Hepatocyte (in vitro differentiated cells): ENCODE measurements around the gene C20orf96. TPM values are rescaled to one million over a fixed set of nuclear protein-coding genes. Genes with fewer than 3 reads are reported as not detected.

Experiments used
- DNase-seq: peaks from one replicate; pipeline ENCODE4 v3.0.0-alpha.2; 2016; ENCODE audit warnings: low spot score
- H2AFZ ChIP-seq: fragments of 200-600 bp; sonication (generic); 2 replicates; pipeline ENCODE4 v1.6.0; 2016; ENCODE audit warnings: antibody characterized with exemption, mild to moderate bottlenecking
- H3K27ac ChIP-seq: fragments of 200-600 bp; sonication (generic); 2 replicates; pipeline ENCODE4 v1.5.1; 2016; ENCODE audit warnings: mild to moderate bottlenecking
- H3K27me3 ChIP-seq: fragments of 200-600 bp; sonication (generic); 2 replicates; pipeline ENCODE4 v1.6.1; 2016
- H3K36me3 ChIP-seq: fragments of 200-600 bp; sonication (generic); replicated peaks from 2 replicates; pipeline ENCODE4 v1.5.1; 2016; ENCODE audit warnings: low read depth; ENCODE audit not compliant: insufficient read depth
- H3K4me1 ChIP-seq: fragments of 200-600 bp; sonication (generic); 2 replicates; pipeline ENCODE4 v1.5.1; 2016; ENCODE audit warnings: mild to moderate bottlenecking, moderate library complexity; ENCODE audit not compliant: insufficient read depth
- H3K4me2 ChIP-seq: fragments of 200-600 bp; sonication (generic); 2 replicates; pipeline ENCODE4 v1.6.0; 2016
- H3K4me3 ChIP-seq: fragments of 200-600 bp; sonication (generic); 2 replicates; pipeline ENCODE4 v1.5.1; 2016; ENCODE audit warnings: mild to moderate bottlenecking
- H3K79me2 ChIP-seq: fragments of 200-600 bp; sonication (generic); 2 replicates; pipeline ENCODE4 v1.6.0; 2017; ENCODE audit warnings: mild to moderate bottlenecking
- H3K9me2 ChIP-seq: fragments of 200-600 bp; sonication (generic); replicated peaks from 2 replicates; pipeline ENCODE4 v1.6.0; 2017; ENCODE audit warnings: mild to moderate bottlenecking; ENCODE audit not compliant: insufficient read depth
- H3K9me3 ChIP-seq: fragments of 200-600 bp; sonication (generic); 2 replicates; pipeline ENCODE4 v1.5.1; 2016; ENCODE audit warnings: low read depth, mild to moderate bottlenecking
- H4K20me1 ChIP-seq: fragments of 200-600 bp; sonication (generic); 2 replicates; pipeline ENCODE4 v1.6.0; 2016; ENCODE audit warnings: mild to moderate bottlenecking; ENCODE audit not compliant: insufficient read depth, poor library complexity, severe bottlenecking
- CTCF ChIP-seq: fragments of 200-600 bp; sonication (generic); IDR thresholded peaks from 2 replicates; pipeline ENCODE4 v1.5.1; 2016; ENCODE audit warnings: antibody characterized with exemption, mild to moderate bottlenecking; ENCODE audit not compliant: poor library complexity
- EZH2 ChIP-seq: fragments of 200-600 bp; sonication (generic); IDR thresholded peaks from 2 replicates; pipeline ENCODE4 v1.6.1; 2016; ENCODE audit warnings: antibody characterized with exemption, mild to moderate bottlenecking, borderline replicate concordance
- EZH2phosphoT487 ChIP-seq: fragments of 200-600 bp; sonication (generic); IDR thresholded peaks from one replicate; pipeline ENCODE4 v1.6.1; 2018; ENCODE audit warnings: antibody characterized with exemption, mild to moderate bottlenecking, low read depth, moderate library complexity; ENCODE audit not compliant: unreplicated experiment, severe bottlenecking
- WGBS: methylation state at CpG from one replicate; pipeline ENCODE4 v1.1.6; 2016; ENCODE audit warnings: low lambda C conversion rate; ENCODE audit errors: missing lambda C conversion rate; 5-methylcytosine and 5-hydroxymethylcytosine counted together
- polyA plus RNA-seq: library from polyadenylated mRNA; unstranded; fragments of >200 nt; fragmentation: Nextera tagmentation; extraction: Ambion mirVana; gene quantifications from 2 replicates; pipeline ENCODE4 v1.2.1, GENCODE V29; 2016
- total RNA-seq: library from RNA; depleted of rRNA; stranded (reverse); fragments of >200 nt; gene quantifications from 2 replicates; pipeline ENCODE4 v1.2.3, GENCODE V29; 2014

C20orf96 gene
- total and polyA plus RNA-seq, 2 experiments from 2014 or later: 3.5 to 10.6 TPM

GRCh38 chr20:311609-312008 lies 21.1 kb upstream of the C20orf96 start:
- no peak for TF ChIP-seq CTCF
- no peak for TF ChIP-seq EZH2phosphoT487
- no peak for TF ChIP-seq EZH2
- 90% methylated on average over 7 of the region's 7 CpGs for WGBS

GRCh38 chr20:310645-311044 lies 20.1 kb upstream of the C20orf96 start:
- peaks cover 4% of the 10 kb centered on the region for H3K79me2 ChIP-seq
- H2AFZ ChIP-seq: peak overlapping the region; percentile 20
- H3K4me1 ChIP-seq: peaks cover 11% of the 10 kb centered on the region
- DNase-seq: no peak
- H3K9me2 ChIP-seq: no peaks in the 10 kb centered on the region
- peak overlapping the region; percentile 31 for H3K27ac ChIP-seq
- TF ChIP-seq EZH2: no peak
- TF ChIP-seq EZH2phosphoT487: no peak
- TF ChIP-seq CTCF: no peak
- no peaks in the 10 kb centered on the region for H3K27me3 ChIP-seq
- no peaks in the 10 kb centered on the region for H4K20me1 ChIP-seq
- peak overlapping the region; percentile 70 for H3K4me2 ChIP-seq
- H3K4me3 ChIP-seq: no peak overlapping the region
- 7% methylated on average over 7 of the region's 7 CpGs for WGBS
- no peaks in the 10 kb centered on the region for H3K9me3 ChIP-seq
- H3K36me3 ChIP-seq: no peaks in the 10 kb centered on the region

More at GRCh38 chr20:311609-312008, 21.1 kb upstream of the C20orf96 start:
- H3K36me3 ChIP-seq: no peaks in the 10 kb centered on the region
- peak overlapping the region; percentile 14 for H3K27ac ChIP-seq
- no peaks in the 10 kb centered on the region for H3K27me3 ChIP-seq
- no peak overlapping the region for H3K4me3 ChIP-seq
- peaks cover 4% of the 10 kb centered on the region for H3K79me2 ChIP-seq
- peaks cover 11% of the 10 kb centered on the region for H3K4me1 ChIP-seq
- no peak overlapping the region for H2AFZ ChIP-seq
- no peak for DNase-seq
- H4K20me1 ChIP-seq: no peaks in the 10 kb centered on the region
- H3K9me3 ChIP-seq: no peaks in the 10 kb centered on the region
- H3K4me2 ChIP-seq: no peak overlapping the region
- H3K9me2 ChIP-seq: no peaks in the 10 kb centered on the region

- H3K9me3 ChIP-seq: no peaks in the 10 kb centered on the region
- H3K4me1 ChIP-seq: peaks cover 11% of the 10 kb centered on the region
- H3K4me3 ChIP-seq: peak overlapping the region; percentile 15
- peaks cover 4% of the 10 kb centered on the region for H3K79me2 ChIP-seq
- peak; percentile 100 for DNase-seq
- H4K20me1 ChIP-seq: no peaks in the 10 kb centered on the region
- H3K36me3 ChIP-seq: no peaks in the 10 kb centered on the region
- H3K4me2 ChIP-seq: peak overlapping the region; percentile 80
- peak overlapping the region; percentile 97 for H3K27ac ChIP-seq
- TF ChIP-seq EZH2phosphoT487 (no peak), CTCF (no peak), EZH2 (no peak)
- 2% methylated on average over 21 of the region's 31 CpGs for WGBS
- no peaks in the 10 kb centered on the region for H3K9me2 ChIP-seq
- peak overlapping the region; percentile 33 for H2AFZ ChIP-seq
- H3K27me3 ChIP-seq: no peaks in the 10 kb centered on the region
Observed at GRCh38 chr20:309841-310644, 19.5 kb upstream of the C20orf96 start.
